ENCODE data around the gene DNMBP. TPM values are rescaled to one million over a fixed set of nuclear protein-coding genes. Genes with fewer than 3 reads are reported as not detected.

DNMBP gene
- 10 to 100 TPM; 13.1 to 15.5 TPM for total RNA-seq
- long read RNA-seq, donor 1, partial matches to known transcripts = 2 of 5 reads
- long read RNA-seq, donor 1, other reads (novel, unspliced or antisense) = 3 of 5 reads
- long read RNA-seq, donor 2, partial matches to known transcripts = 1 of 2 reads
- long read RNA-seq, donor 2, other reads (novel, unspliced or antisense) = 1 of 2 reads

- intact Hi-C loops (cut with DNase I) = loop anchor here in 1 of 2 donors (5.0 to 10.0 kb wide), 2 partner anchors 105 to 163 kb away; no protein-coding TSS in a partner anchor
- DNase-seq (ENCODE audit: low spot score) = peak; percentile 95
These were observed at the start of gene DNMBP for GRCh38 chr10:100009793-100010676. TSS of gene DNMBP (minus strand) at chr10:100009947. CDS start at chr10:99972124, 37,823 bp downstream.

- intact Hi-C loops (cut with DNase I) = no loop called here
- DNase-seq (ENCODE audit: low spot score) = no peak
These were observed 48.2 kb upstream of the DNMBP start for GRCh38 chr10:100057948-100058347.

- no peak for DNase-seq (ENCODE audit: low spot score)
- intact Hi-C loops (cut with DNase I) = no loop called here
These were observed 44.1 kb upstream of the DNMBP start for GRCh38 chr10:100053686-100054460.

- intact Hi-C loops (cut with DNase I) = loop anchor here in 1 of 2 donors (5.0 kb wide), 1 partner anchor 199 kb away; no protein-coding TSS in a partner anchor
- peak; percentile 96 for DNase-seq (ENCODE audit: low spot score)
These were observed 36.3 kb upstream of the DNMBP start for GRCh38 chr10:100046021-100046486.

- intact Hi-C loops (cut with DNase I) = loop anchor here (2.0 to 5.0 kb wide), 2 partner anchors 198 to 201 kb away; no protein-coding TSS in a partner anchor
- no peak for DNase-seq (ENCODE audit: low spot score)
These were observed 35.8 kb upstream of the DNMBP start for GRCh38 chr10:100045592-100045991.

GRCh38 chr10:100043796-100044195 lies 34.0 kb upstream of the DNMBP start:
- intact Hi-C loops (cut with DNase I) = loop anchor here in 1 of 2 donors (2.0 kb wide), 1 partner anchor 199 kb away; no protein-coding TSS in a partner anchor
- DNase-seq (ENCODE audit: low spot score) = peak; percentile 79

GRCh38 chr10:100043344-100043743 lies 33.6 kb upstream of the DNMBP start:
- intact Hi-C loops (cut with DNase I) = no loop called here

GRCh38 chr10:100041306-100042002 lies 31.7 kb upstream of the DNMBP start:
- intact Hi-C loops (cut with DNase I) = no loop called here

More at GRCh38 chr10:100043344-100043743, 33.6 kb upstream of the DNMBP start:
- DNase-seq (ENCODE audit: low spot score) = no peak

GRCh38 chr10:100038561-100039071 lies 28.9 kb upstream of the DNMBP start:
- DNase-seq (ENCODE audit: low spot score) = peak; percentile 36

More at GRCh38 chr10:100041306-100042002, 31.7 kb upstream of the DNMBP start:
- peak; percentile 31 for DNase-seq (ENCODE audit: low spot score)

GRCh38 chr10:100037758-100038315 lies 28.1 kb upstream of the DNMBP start:
- peak; percentile 28 for DNase-seq (ENCODE audit: low spot score)
- intact Hi-C loops (cut with DNase I) = no loop called here

More at GRCh38 chr10:100038561-100039071, 28.9 kb upstream of the DNMBP start:
- intact Hi-C loops (cut with DNase I) = no loop called here

- DNase-seq (ENCODE audit: low spot score) = no peak
- intact Hi-C loops (cut with DNase I) = no loop called here
These were observed 27.1 kb upstream of the DNMBP start for GRCh38 chr10:100036850-100037249.

GRCh38 chr10:100033766-100034418 lies 24.1 kb upstream of the DNMBP start:
- DNase-seq (ENCODE audit: low spot score) = no peak
- intact Hi-C loops (cut with DNase I) = no loop called here

- no peak for DNase-seq (ENCODE audit: low spot score)
- intact Hi-C loops (cut with DNase I) = no loop called here
These were observed 17.7 kb upstream of the DNMBP start for GRCh38 chr10:100027416-100027815.

GRCh38 chr10:100025576-100025975 lies 15.8 kb upstream of the DNMBP start:
- intact Hi-C loops (cut with DNase I) = no loop called here
- DNase-seq (ENCODE audit: low spot score) = no peak

- no peak for DNase-seq (ENCODE audit: low spot score)
- intact Hi-C loops (cut with DNase I) = no loop called here
These were observed 15.0 kb upstream of the DNMBP start for GRCh38 chr10:100024748-100025147.

GRCh38 chr10:100022403-100022802 lies 12.7 kb upstream of the DNMBP start:
- intact Hi-C loops (cut with DNase I) = no loop called here

GRCh38 chr10:100021322-100021721 lies 11.6 kb upstream of the DNMBP start:
- DNase-seq (ENCODE audit: low spot score) = no peak
- intact Hi-C loops (cut with DNase I) = no loop called here

More at GRCh38 chr10:100022403-100022802, 12.7 kb upstream of the DNMBP start:
- no peak for DNase-seq (ENCODE audit: low spot score)

GRCh38 chr10:100020886-100021253 lies 11.1 kb upstream of the DNMBP start:
- DNase-seq (ENCODE audit: low spot score) = no peak
- intact Hi-C loops (cut with DNase I) = no loop called here

All from posterior vena cava (tissue), 2 donors.